ENCODE results near the gene CLCN3.
A peak's percentile ranks its signal among the peaks of the same experiment; 100 is the strongest.

DNA sequence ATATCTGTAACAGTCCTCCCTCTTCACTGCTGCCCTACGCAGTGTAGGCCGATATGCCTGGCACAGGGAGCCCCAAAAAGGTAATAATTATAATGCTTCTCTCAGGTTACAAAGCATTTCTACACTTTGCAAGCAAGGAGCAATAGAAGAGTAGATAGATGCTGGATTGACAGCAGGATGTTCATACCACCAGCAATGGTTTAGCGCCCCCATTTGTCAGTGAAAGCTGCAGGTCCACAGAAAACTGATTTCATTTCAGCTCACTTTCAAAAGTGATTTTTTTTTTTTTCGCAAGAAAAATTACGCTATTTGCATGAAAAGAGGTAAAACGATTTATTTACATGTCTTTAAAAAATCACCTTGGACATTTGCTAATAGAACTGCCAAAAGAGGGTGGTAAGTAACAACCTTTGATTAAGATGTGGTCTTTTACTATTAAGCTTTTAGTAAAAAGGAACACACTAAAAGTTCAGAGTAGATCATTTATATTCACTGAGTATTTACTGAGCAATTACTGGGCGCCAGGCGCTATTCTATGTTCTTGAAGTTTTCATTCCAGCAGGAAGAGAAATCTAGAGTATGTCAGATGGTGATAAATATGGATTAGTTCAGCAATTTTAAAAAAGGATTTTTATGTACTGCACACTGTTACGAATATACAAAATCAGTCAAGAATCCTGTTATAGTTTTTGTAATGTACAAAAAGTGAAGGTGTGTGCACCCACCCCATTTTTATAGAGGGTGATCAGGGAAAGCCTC is 103.0 kb downstream of the CLCN3 start:
- TF ChIP-seq, protein P1, sequence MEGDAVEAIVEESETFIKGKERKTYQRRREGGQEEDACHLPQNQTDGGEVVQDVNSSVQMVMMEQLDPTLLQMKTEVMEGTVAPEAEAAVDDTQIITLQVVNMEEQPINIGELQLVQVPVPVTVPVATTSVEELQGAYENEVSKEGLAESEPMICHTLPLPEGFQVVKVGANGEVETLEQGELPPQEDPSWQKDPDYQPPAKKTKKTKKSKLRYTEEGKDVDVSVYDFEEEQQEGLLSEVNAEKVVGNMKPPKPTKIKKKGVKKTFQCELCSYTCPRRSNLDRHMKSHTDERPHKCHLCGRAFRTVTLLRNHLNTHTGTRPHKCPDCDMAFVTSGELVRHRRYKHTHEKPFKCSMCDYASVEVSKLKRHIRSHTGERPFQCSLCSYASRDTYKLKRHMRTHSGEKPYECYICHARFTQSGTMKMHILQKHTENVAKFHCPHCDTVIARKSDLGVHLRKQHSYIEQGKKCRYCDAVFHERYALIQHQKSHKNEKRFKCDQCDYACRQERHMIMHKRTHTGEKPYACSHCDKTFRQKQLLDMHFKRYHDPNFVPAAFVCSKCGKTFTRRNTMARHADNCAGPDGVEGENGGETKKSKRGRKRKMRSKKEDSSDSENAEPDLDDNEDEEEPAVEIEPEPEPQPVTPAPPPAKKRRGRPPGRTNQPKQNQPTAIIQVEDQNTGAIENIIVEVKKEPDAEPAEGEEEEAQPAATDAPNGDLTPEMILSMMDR (IDR thresholded peaks at IDR 0.05) = peak in 3 of 7 experiments; percentile 19 to 32 (median 25)
- no peak for TF ChIP-seq POLR2A (IDR thresholded peaks at IDR 0.05)
